ENCODE data around the gene PLXDC2.

DNA sequence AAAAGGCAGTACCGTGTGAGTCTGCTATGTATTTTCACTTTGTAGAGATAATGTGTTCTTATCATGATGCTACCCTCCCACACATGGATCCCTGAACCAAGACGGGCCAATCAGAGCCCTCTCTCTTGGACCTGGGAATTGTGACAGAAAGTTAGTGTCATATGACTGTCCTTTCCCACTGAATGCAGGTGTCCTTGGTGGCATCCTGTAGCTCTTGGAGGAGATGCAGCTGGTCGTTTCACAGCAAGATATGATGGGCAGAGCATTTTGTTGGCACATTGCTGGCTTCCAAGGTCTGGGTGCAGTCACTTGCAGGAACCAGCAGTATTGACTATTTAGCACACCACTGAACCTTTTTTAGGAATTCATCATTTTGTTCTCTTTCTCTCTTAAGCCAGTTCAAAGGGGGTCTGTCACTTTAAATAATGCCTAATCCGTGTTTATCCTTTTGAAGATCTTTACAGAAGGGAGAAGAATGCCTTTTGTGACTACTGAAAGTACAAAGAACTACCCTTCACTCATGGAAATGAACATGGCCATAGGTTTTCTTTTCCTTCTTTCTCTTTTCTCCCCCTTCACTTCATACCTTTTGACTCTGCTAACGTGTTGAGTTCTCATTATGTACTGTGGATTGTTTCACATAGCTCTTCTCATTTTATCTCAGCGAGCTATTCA lies 125.1 kb downstream of the PLXDC2 start:
- no peak for TF ChIP-seq POLR2AphosphoS5 (IDR thresholded peaks at IDR 0.05; ENCODE audit: low read depth, low read length)
- TF ChIP-seq ZNF274 (IDR thresholded peaks at IDR 0.05; ENCODE audit: low read depth, low read length), result no peak
- TF ChIP-seq, protein P1, sequence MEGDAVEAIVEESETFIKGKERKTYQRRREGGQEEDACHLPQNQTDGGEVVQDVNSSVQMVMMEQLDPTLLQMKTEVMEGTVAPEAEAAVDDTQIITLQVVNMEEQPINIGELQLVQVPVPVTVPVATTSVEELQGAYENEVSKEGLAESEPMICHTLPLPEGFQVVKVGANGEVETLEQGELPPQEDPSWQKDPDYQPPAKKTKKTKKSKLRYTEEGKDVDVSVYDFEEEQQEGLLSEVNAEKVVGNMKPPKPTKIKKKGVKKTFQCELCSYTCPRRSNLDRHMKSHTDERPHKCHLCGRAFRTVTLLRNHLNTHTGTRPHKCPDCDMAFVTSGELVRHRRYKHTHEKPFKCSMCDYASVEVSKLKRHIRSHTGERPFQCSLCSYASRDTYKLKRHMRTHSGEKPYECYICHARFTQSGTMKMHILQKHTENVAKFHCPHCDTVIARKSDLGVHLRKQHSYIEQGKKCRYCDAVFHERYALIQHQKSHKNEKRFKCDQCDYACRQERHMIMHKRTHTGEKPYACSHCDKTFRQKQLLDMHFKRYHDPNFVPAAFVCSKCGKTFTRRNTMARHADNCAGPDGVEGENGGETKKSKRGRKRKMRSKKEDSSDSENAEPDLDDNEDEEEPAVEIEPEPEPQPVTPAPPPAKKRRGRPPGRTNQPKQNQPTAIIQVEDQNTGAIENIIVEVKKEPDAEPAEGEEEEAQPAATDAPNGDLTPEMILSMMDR (IDR thresholded peaks at IDR 0.05 in 2 of 3, conservative IDR thresholded peaks at IDR 0.05 in 1 of 3; ENCODE audit: borderline replicate concordance in 1 of 3, insufficient read depth in 1 of 3, low read depth in 2 of 3, low read length in 2 of 3), result no peak
- no peak for TF ChIP-seq POLR2A (IDR thresholded peaks at IDR 0.05; ENCODE audit: borderline replicate concordance, extremely low read depth, insufficient read depth, insufficient read length)
- TF ChIP-seq SRF (IDR thresholded peaks at IDR 0.05; ENCODE audit: low read depth), result no peak
- no peak for TF ChIP-seq EZH2 (IDR thresholded peaks at IDR 0.05)
- TF ChIP-seq, protein P2, sequence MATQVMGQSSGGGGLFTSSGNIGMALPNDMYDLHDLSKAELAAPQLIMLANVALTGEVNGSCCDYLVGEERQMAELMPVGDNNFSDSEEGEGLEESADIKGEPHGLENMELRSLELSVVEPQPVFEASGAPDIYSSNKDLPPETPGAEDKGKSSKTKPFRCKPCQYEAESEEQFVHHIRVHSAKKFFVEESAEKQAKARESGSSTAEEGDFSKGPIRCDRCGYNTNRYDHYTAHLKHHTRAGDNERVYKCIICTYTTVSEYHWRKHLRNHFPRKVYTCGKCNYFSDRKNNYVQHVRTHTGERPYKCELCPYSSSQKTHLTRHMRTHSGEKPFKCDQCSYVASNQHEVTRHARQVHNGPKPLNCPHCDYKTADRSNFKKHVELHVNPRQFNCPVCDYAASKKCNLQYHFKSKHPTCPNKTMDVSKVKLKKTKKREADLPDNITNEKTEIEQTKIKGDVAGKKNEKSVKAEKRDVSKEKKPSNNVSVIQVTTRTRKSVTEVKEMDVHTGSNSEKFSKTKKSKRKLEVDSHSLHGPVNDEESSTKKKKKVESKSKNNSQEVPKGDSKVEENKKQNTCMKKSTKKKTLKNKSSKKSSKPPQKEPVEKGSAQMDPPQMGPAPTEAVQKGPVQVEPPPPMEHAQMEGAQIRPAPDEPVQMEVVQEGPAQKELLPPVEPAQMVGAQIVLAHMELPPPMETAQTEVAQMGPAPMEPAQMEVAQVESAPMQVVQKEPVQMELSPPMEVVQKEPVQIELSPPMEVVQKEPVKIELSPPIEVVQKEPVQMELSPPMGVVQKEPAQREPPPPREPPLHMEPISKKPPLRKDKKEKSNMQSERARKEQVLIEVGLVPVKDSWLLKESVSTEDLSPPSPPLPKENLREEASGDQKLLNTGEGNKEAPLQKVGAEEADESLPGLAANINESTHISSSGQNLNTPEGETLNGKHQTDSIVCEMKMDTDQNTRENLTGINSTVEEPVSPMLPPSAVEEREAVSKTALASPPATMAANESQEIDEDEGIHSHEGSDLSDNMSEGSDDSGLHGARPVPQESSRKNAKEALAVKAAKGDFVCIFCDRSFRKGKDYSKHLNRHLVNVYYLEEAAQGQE (IDR thresholded peaks at IDR 0.05; ENCODE audit: low read depth), result no peak

Data from HCT116 (cell line).